ENCODE data around the gene UROS. TPM values are rescaled to one million over a fixed set of nuclear protein-coding genes. Genes with fewer than 3 reads are reported as not detected.
A peak's percentile ranks its signal among the peaks of the same experiment; 100 is the strongest.

Gene UROS
- total RNA-seq, 2 donors from 2014 or later: 10.2 to 40.5 TPM

GRCh38 chr10:125843603-125844329 is 20.7 kb upstream of the UROS start:
- peaks cover 7 to 12% of the 10 kb centered on the region in 2 donors for H3K36me3 Mint-ChIP-seq
- no peak for ATAC-seq

GRCh38 chr10:125840955-125841354 is 17.9 kb upstream of the UROS start:
- no peaks in the 10 kb centered on the region for H3K9me3 Mint-ChIP-seq
- no peak for ATAC-seq
- H3K27ac Mint-ChIP-seq: no peak overlapping the region
- H3K36me3 Mint-ChIP-seq: peaks cover 7 to 18% of the 10 kb centered on the region in 2 donors
- DNase-seq (ENCODE audit: low spot score in 2 of 2): no peak

More at GRCh38 chr10:125843603-125844329, 20.7 kb upstream of the UROS start:
- Mint-ChIP-seq H3K27ac (no peak overlapping the region), H3K9me3 (no peaks in the 10 kb centered on the region)
- no peak for DNase-seq (ENCODE audit: low spot score in 2 of 2)

- no peak for ATAC-seq
These were observed 17.3 kb upstream of the UROS start for GRCh38 chr10:125840406-125840805.

DNA sequence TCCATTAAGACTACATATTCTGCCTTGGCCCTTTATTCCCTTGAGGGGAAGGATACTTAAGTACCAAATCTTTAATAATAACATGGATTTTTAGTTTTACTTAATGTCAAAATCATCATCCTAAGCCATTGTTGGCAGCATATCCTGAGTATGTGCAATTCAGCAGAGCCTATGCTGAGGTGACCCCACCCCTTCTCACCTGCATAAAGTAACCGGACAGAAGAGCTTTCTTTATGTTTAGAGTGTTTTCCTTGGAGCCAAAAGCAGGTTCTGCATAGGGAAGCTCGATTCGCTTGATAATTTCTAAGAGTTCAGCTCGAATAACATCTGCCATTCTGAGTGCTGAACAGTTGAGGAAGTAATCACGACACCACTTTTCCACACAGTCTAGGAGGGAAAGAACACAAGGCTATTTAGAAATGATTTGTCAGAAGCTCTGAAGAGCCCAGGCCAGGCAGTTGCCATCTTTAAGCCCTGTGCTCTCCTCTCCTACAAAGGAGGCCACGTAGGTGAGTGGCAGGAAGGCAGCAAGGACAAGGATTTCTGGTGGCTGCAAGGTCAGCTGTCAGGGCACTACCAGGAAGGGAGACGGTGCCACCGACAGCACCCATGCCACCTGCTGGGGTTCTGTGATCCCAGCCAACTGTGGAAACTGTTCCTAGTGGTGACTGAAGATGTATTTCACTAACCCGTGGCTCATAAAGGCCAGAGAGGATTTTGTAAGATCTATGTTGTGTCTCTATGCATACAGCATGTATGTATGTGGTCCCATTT is 15.9 kb upstream of the UROS start:
- no peak for ATAC-seq
- H3K27ac Mint-ChIP-seq: peak overlapping the region; percentile 63 to 90
- peaks cover 9 to 20% of the 10 kb centered on the region in 2 donors for H3K36me3 Mint-ChIP-seq
- no peak for DNase-seq (ENCODE audit: low spot score in 2 of 2)
- H3K9me3 Mint-ChIP-seq: no peaks in the 10 kb centered on the region

More at GRCh38 chr10:125840406-125840805, 17.3 kb upstream of the UROS start:
- Mint-ChIP-seq H3K27ac (peak overlapping the region; percentile 2 to 79), H3K9me3 (no peaks in the 10 kb centered on the region), H3K36me3 (peaks cover 7 to 18% of the 10 kb centered on the region in 2 donors)
- DNase-seq (ENCODE audit: low spot score in 2 of 2): no peak

GRCh38 chr10:125836746-125837145 is 13.7 kb upstream of the UROS start:
- ATAC-seq: no peak
- H3K36me3 Mint-ChIP-seq: peaks cover 10 to 26% of the 10 kb centered on the region in 2 donors

GRCh38 chr10:125828311-125828710 is 5.3 kb upstream of the UROS start:
- no peaks in the 10 kb centered on the region for H3K9me3 Mint-ChIP-seq
- H3K27ac Mint-ChIP-seq: peak overlapping the region; percentile 33 to 75
- no peak for DNase-seq (ENCODE audit: low spot score in 2 of 2)
- peaks cover 9 to 26% of the 10 kb centered on the region in 2 donors for H3K36me3 Mint-ChIP-seq
- peak; percentile 61 to 75 for ATAC-seq

More at GRCh38 chr10:125836746-125837145, 13.7 kb upstream of the UROS start:
- no peak for DNase-seq (ENCODE audit: low spot score in 2 of 2)
- Mint-ChIP-seq H3K9me3 (no peaks in the 10 kb centered on the region), H3K27ac (peak overlapping the region in 1 of 2 donors; percentile 75)

GRCh38 chr10:125827133-125827532 is 4.1 kb upstream of the UROS start:
- Mint-ChIP-seq H3K27ac (peak overlapping the region in 1 of 2 donors; percentile 41), H3K36me3 (peaks cover 9 to 26% of the 10 kb centered on the region in 2 donors), H3K9me3 (no peaks in the 10 kb centered on the region)
- no peak for ATAC-seq
- no peak for DNase-seq (ENCODE audit: low spot score in 2 of 2)

GRCh38 chr10:125824736-125825135 is 1.7 kb upstream of the UROS start:
- DNase-seq (ENCODE audit: low spot score in 2 of 2): no peak
- H3K36me3 Mint-ChIP-seq: peaks cover 14 to 29% of the 10 kb centered on the region in 2 donors
- no peak overlapping the region for H3K27ac Mint-ChIP-seq
- no peaks in the 10 kb centered on the region for H3K9me3 Mint-ChIP-seq
- ATAC-seq: no peak

- peaks cover 14 to 22% of the 10 kb centered on the region in 2 donors for H3K36me3 Mint-ChIP-seq
- ATAC-seq: peak; percentile 1 to 7
These were observed 699 bp upstream of the UROS start for GRCh38 chr10:125823663-125824251.

GRCh38 chr10:125820701-125821100 is 2.4 kb downstream of the UROS start:
- ATAC-seq (no peak), DNase-seq (ENCODE audit: low spot score in 2 of 2) (no peak)
- H3K27ac Mint-ChIP-seq: no peak overlapping the region
- H3K36me3 Mint-ChIP-seq: peaks cover 4 to 5% of the 10 kb centered on the region in 2 donors
- H3K9me3 Mint-ChIP-seq: no peaks in the 10 kb centered on the region

More at GRCh38 chr10:125823663-125824251, 699 bp upstream of the UROS start:
- Mint-ChIP-seq H3K9me3 (no peaks in the 10 kb centered on the region), H3K27ac (no peak overlapping the region)
- DNase-seq (ENCODE audit: low spot score in 2 of 2): peak in 1 of 2 donors; percentile 17

GRCh38 chr10:125817337-125817946 is 5.6 kb downstream of the UROS start:
- H3K9me3 Mint-ChIP-seq: no peaks in the 10 kb centered on the region
- H3K27ac Mint-ChIP-seq: no peak overlapping the region
- H3K36me3 Mint-ChIP-seq: peaks cover 12 to 14% of the 10 kb centered on the region in 2 donors
- ATAC-seq (no peak), DNase-seq (ENCODE audit: low spot score in 2 of 2) (no peak)

- DNase-seq (ENCODE audit: low spot score in 2 of 2) (no peak), ATAC-seq (no peak)
- Mint-ChIP-seq H3K27ac (no peak overlapping the region), H3K9me3 (no peaks in the 10 kb centered on the region), H3K36me3 (peaks cover 7 to 10% of the 10 kb centered on the region in 2 donors)
These were observed 6.5 kb downstream of the UROS start for GRCh38 chr10:125816548-125816947.

- no peak for ATAC-seq
- no peak for DNase-seq (ENCODE audit: low spot score in 2 of 2)
- Mint-ChIP-seq H3K27ac (no peak overlapping the region), H3K9me3 (no peaks in the 10 kb centered on the region), H3K36me3 (peaks cover 8 to 10% of the 10 kb centered on the region in 2 donors)
These were observed 7.3 kb downstream of the UROS start for GRCh38 chr10:125815764-125816163.

DNA sequence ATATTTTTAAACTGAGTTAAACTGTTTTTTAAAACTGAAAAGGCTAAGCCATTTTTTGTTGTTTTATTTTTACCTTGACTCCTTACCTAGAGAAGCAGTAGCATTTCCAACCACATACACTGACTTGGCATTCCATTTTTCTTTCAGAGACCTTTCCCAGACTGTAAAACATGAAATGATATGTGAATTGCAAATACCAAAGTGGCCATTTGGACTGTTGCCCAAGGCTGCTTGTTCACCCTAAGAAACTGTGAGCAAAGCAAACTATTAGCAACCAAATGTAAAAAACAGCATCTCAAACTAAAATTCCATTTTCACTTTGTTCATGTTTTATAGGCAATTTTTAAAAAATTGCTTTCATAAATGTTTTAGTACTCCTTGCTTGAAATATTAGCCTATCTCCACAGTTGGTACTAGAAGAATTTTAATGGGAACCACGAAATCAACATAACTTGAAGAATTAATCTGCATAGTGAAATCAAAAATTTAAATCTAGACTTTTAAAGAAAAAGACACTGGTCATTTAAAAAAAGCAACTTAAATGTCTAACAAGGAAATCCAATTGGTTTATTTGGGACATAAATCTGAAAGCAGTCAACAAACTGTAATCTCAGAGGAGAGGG is 10.8 kb downstream of the UROS start:
- DNase-seq (ENCODE audit: low spot score in 2 of 2): no peak
- H3K36me3 Mint-ChIP-seq: peaks cover 16 to 18% of the 10 kb centered on the region in 2 donors
- no peak overlapping the region for H3K27ac Mint-ChIP-seq
- no peaks in the 10 kb centered on the region for H3K9me3 Mint-ChIP-seq
- ATAC-seq: no peak

- ATAC-seq (no peak), DNase-seq (ENCODE audit: low spot score in 2 of 2) (no peak)
- Mint-ChIP-seq H3K9me3 (no peaks in the 10 kb centered on the region), H3K36me3 (peaks cover 18 to 24% of the 10 kb centered on the region in 2 donors), H3K27ac (no peak overlapping the region)
These were observed 11.8 kb downstream of the UROS start for GRCh38 chr10:125811251-125811650.

- Mint-ChIP-seq H3K27ac (no peak overlapping the region), H3K9me3 (no peaks in the 10 kb centered on the region), H3K36me3 (peaks cover 11 to 16% of the 10 kb centered on the region in 2 donors)
- DNase-seq (ENCODE audit: low spot score in 2 of 2) (no peak), ATAC-seq (no peak)
These were observed 15.0 kb downstream of the UROS start for GRCh38 chr10:125808047-125808446.
